Rectal smooth muscle tissue (tissue), 1 donor: ENCODE results near the gene ERFL.

Experiments used
- H3K27ac ChIP-seq: one replicate; pipeline ENCODE4 v1.7.0; 2013; ENCODE audit warnings: low read depth, low read length, inconsistent platforms
- H3K27me3 ChIP-seq: one replicate; pipeline ENCODE4 v1.7.0; 2013; ENCODE audit warnings: low read length; ENCODE audit not compliant: control insufficient read depth, insufficient read depth
- H3K36me3 ChIP-seq: one replicate; pipeline ENCODE4 v1.7.0; 2013; ENCODE audit warnings: low read length; ENCODE audit not compliant: control insufficient read depth, insufficient read depth
- H3K4me1 ChIP-seq: one replicate; pipeline ENCODE4 v1.7.0; 2013; ENCODE audit warnings: low read length; ENCODE audit not compliant: control insufficient read depth, insufficient read depth
- H3K4me3 ChIP-seq: one replicate; pipeline ENCODE4 v1.7.0; 2013; ENCODE audit warnings: low read length
- H3K9ac ChIP-seq: one replicate; pipeline ENCODE4 v1.7.0; 2013; ENCODE audit warnings: low read length

ERFL gene

GRCh38 chr19:41904118-41904870 lies 24.0 kb downstream of the ERFL start:
- H3K4me1 ChIP-seq = no peaks in the 10 kb centered on the region
- H3K9ac ChIP-seq = no peak overlapping the region
- peaks cover 51% of the 10 kb centered on the region for H3K36me3 ChIP-seq
- no peak overlapping the region for H3K27ac ChIP-seq
- H3K4me3 ChIP-seq = peak overlapping the region; percentile 17
- H3K27me3 ChIP-seq = no peaks in the 10 kb centered on the region

- H3K27me3 ChIP-seq = no peaks in the 10 kb centered on the region
- H3K4me3 ChIP-seq = no peak overlapping the region
- no peak overlapping the region for H3K9ac ChIP-seq
- peaks cover 54% of the 10 kb centered on the region for H3K36me3 ChIP-seq
- H3K4me1 ChIP-seq = no peaks in the 10 kb centered on the region
- no peak overlapping the region for H3K27ac ChIP-seq
Observed at GRCh38 chr19:41903193-41903953, 24.9 kb downstream of the ERFL start.

GRCh38 chr19:41902594-41902993 lies 25.7 kb downstream of the ERFL start:
- Histone ChIP-seq H3K4me3 (no peak overlapping the region), H3K27me3 (no peaks in the 10 kb centered on the region), H3K9ac (no peak overlapping the region), H3K27ac (no peak overlapping the region), H3K36me3 (peaks cover 59% of the 10 kb centered on the region), H3K4me1 (no peaks in the 10 kb centered on the region)

GRCh38 chr19:41901707-41902360 lies 26.4 kb downstream of the ERFL start:
- Histone ChIP-seq H3K27me3 (no peaks in the 10 kb centered on the region), H3K36me3 (peaks cover 57% of the 10 kb centered on the region), H3K9ac (no peak overlapping the region), H3K4me1 (no peaks in the 10 kb centered on the region), H3K27ac (no peak overlapping the region), H3K4me3 (no peak overlapping the region)

- Histone ChIP-seq H3K4me1 (no peaks in the 10 kb centered on the region), H3K4me3 (no peak overlapping the region), H3K27ac (no peak overlapping the region), H3K9ac (no peak overlapping the region), H3K36me3 (peaks cover 44% of the 10 kb centered on the region), H3K27me3 (no peaks in the 10 kb centered on the region)
Observed at GRCh38 chr19:41898235-41898634, 30.0 kb downstream of the ERFL start.

GRCh38 chr19:41897820-41898219 lies 30.4 kb downstream of the ERFL start:
- no peak overlapping the region for H3K27ac ChIP-seq
- no peak overlapping the region for H3K9ac ChIP-seq
- H3K4me1 ChIP-seq = no peaks in the 10 kb centered on the region
- H3K36me3 ChIP-seq = peaks cover 44% of the 10 kb centered on the region
- H3K27me3 ChIP-seq = no peaks in the 10 kb centered on the region
- no peak overlapping the region for H3K4me3 ChIP-seq

GRCh38 chr19:41897181-41897580 lies 31.1 kb downstream of the ERFL start:
- Histone ChIP-seq H3K4me3 (no peak overlapping the region), H3K9ac (no peak overlapping the region), H3K36me3 (peaks cover 42% of the 10 kb centered on the region), H3K27ac (no peak overlapping the region), H3K4me1 (no peaks in the 10 kb centered on the region), H3K27me3 (no peaks in the 10 kb centered on the region)

- peaks cover 40% of the 10 kb centered on the region for H3K36me3 ChIP-seq
Observed at GRCh38 chr19:41896581-41896942, 31.7 kb downstream of the ERFL start.

GRCh38 chr19:41895745-41896580 lies 32.3 kb downstream of the ERFL start:
- H3K36me3 ChIP-seq = peaks cover 38% of the 10 kb centered on the region
- H3K27me3 ChIP-seq = no peaks in the 10 kb centered on the region
- H3K4me1 ChIP-seq = no peaks in the 10 kb centered on the region
- H3K27ac ChIP-seq = no peak overlapping the region
- no peak overlapping the region for H3K4me3 ChIP-seq
- no peak overlapping the region for H3K9ac ChIP-seq

More at GRCh38 chr19:41896581-41896942, 31.7 kb downstream of the ERFL start:
- Histone ChIP-seq H3K4me3 (no peak overlapping the region), H3K4me1 (no peaks in the 10 kb centered on the region), H3K27me3 (no peaks in the 10 kb centered on the region), H3K27ac (no peak overlapping the region), H3K9ac (no peak overlapping the region)

GRCh38 chr19:41894350-41894749 lies 33.9 kb downstream of the ERFL start:
- Histone ChIP-seq H3K4me3 (no peak overlapping the region), H3K9ac (no peak overlapping the region), H3K27ac (no peak overlapping the region), H3K4me1 (no peaks in the 10 kb centered on the region), H3K36me3 (peaks cover 34% of the 10 kb centered on the region), H3K27me3 (no peaks in the 10 kb centered on the region)

GRCh38 chr19:41893899-41894298 lies 34.4 kb downstream of the ERFL start:
- no peak overlapping the region for H3K27ac ChIP-seq
- no peak overlapping the region for H3K9ac ChIP-seq
- H3K27me3 ChIP-seq = no peaks in the 10 kb centered on the region
- H3K4me1 ChIP-seq = no peaks in the 10 kb centered on the region
- no peak overlapping the region for H3K4me3 ChIP-seq
- peaks cover 34% of the 10 kb centered on the region for H3K36me3 ChIP-seq
